H1 (cell line): ENCODE results near the gene SNX27. TPM values are rescaled to one million over a fixed set of nuclear protein-coding genes. Genes with fewer than 3 reads are reported as not detected.

Experiments
- CTCF ChIA-PET: fragments of 300-600 bp; sonication (Branson Sonifier 250); formaldehyde crosslinking; loops from one replicate; lab custom pipeline; 2021; ENCODE audit not compliant: partially characterized antibody; lab: Charles Lee
- POLR2A ChIA-PET: fragments of 300-600 bp; sonication (Branson Sonifier 250); formaldehyde crosslinking; loops from one replicate; lab custom pipeline; 2021; ENCODE audit warnings: inconsistent platforms; ENCODE audit not compliant: partially characterized antibody; lab: Charles Lee
- DNase-seq, 2 experiments: peaks; one replicate each; pipeline versions ENCODE4 v3.0.0 to v3.0.0-alpha.2; 2010 to 2022; ENCODE audit warnings: low spot score in 2 of 2, low read depth in 1 of 2, mixed read lengths in 1 of 2
- FAIRE-seq: peaks from 2 replicates; lab custom pipeline; 2011; peaks lifted over from hg19 to GRCh38; lab: Jason Lieb, UNC
- H2AFZ ChIP-seq: 2 replicates; pipeline ENCODE4 v1.8.1; 2012; ENCODE audit warnings: low read length, inconsistent platforms
- H2AK5ac ChIP-seq: 2 replicates; pipeline ENCODE4 v1.6.1; 2013; ENCODE audit warnings: low read depth, low read length
- H2BK120ac ChIP-seq: replicated peaks from 2 replicates; pipeline ENCODE3; 2013; ENCODE audit warnings: low read depth, low read length, inconsistent platforms
- H2BK12ac ChIP-seq: 2 replicates; pipeline ENCODE4 v1.6.1; 2013; ENCODE audit warnings: low read depth, low read length
- H2BK15ac ChIP-seq: 2 replicates; pipeline ENCODE4 v1.6.1; 2013; ENCODE audit warnings: low read length
- H2BK20ac ChIP-seq: 2 replicates; pipeline ENCODE4 v1.6.1; 2013; ENCODE audit warnings: low read length
- H2BK5ac ChIP-seq: 2 replicates; pipeline ENCODE4 v1.6.1; 2013; ENCODE audit warnings: low read depth, low read length
- H3K14ac ChIP-seq: 2 replicates; pipeline ENCODE4 v1.6.1; 2013; ENCODE audit warnings: inconsistent platforms; ENCODE audit not compliant: insufficient read length
- H3K18ac ChIP-seq: 2 replicates; pipeline ENCODE4 v1.6.1; 2013; ENCODE audit warnings: low read length; ENCODE audit errors: extremely low read depth
- H3K23ac ChIP-seq: 2 replicates; pipeline ENCODE4 v1.6.1; 2013; ENCODE audit warnings: inconsistent platforms; ENCODE audit not compliant: insufficient read length
- H3K23me2 ChIP-seq: 2 replicates; pipeline ENCODE4 v1.6.1; 2013; ENCODE audit warnings: low read depth, low read length
- H3K27ac ChIP-seq: 2 replicates; pipeline ENCODE4 v1.6.1; 2011; ENCODE audit warnings: low read depth, low read length, inconsistent platforms
- H3K27me3 ChIP-seq, 4 experiments: replicated peaks in 1 of 4; 1 replicate in 1 of 4; 2 replicates in 3 of 4; pipeline versions ENCODE4 v1.6.1 to v1.8.1; 2011 to 2013; ENCODE audit warnings: low read length in 3 of 4, mild to moderate bottlenecking in 3 of 4, inconsistent platforms in 2 of 4, mixed read lengths in 2 of 4, moderate library complexity in 1 of 4; ENCODE audit not compliant: control insufficient read depth in 3 of 4, insufficient read depth in 3 of 4; ENCODE audit errors: extremely low read depth in 1 of 4
- H3K36me3 ChIP-seq, 4 experiments: 2 replicates each; pipeline versions ENCODE4 v1.6.1 to v1.8.1; 2011 to 2013; ENCODE audit warnings: mild to moderate bottlenecking in 4 of 4, low read length in 3 of 4, moderate library complexity in 2 of 4, control low read depth in 1 of 4, inconsistent platforms in 1 of 4; ENCODE audit not compliant: insufficient read depth in 4 of 4, control insufficient read depth in 2 of 4
- H3K4ac ChIP-seq: replicated peaks from 2 replicates; pipeline ENCODE3; 2013; ENCODE audit warnings: low read length, low read depth, mixed read lengths, inconsistent platforms; ENCODE audit not compliant: insufficient read length
- H3K4me1 ChIP-seq, 4 experiments: replicated peaks in 1 of 4; 1 replicate in 1 of 4; 2 replicates in 3 of 4; pipeline versions ENCODE4 v1.6.1 to v1.8.1; 2011 to 2013; ENCODE audit warnings: low read length in 3 of 4, inconsistent platforms in 2 of 4, mixed read lengths in 1 of 4; ENCODE audit not compliant: insufficient read depth in 4 of 4, control insufficient read depth in 3 of 4
- H3K4me2 ChIP-seq, 2 experiments: 2 replicates each; pipeline versions ENCODE4 v1.6.1 to v1.8.1; 2011 to 2013; ENCODE audit warnings: low read depth in 2 of 2, low read length in 2 of 2, control low read depth in 1 of 2, inconsistent platforms in 1 of 2, mild to moderate bottlenecking in 1 of 2; ENCODE audit not compliant: insufficient read depth in 1 of 2
- H3K4me3 ChIP-seq, 4 experiments: fragments of 200-600, 300-600 bp in 1 of 4; sonication (generic), shearing (Covaris generic), sonication (Bioruptor Twin) in 1 of 4; 2 replicates each; pipeline versions ENCODE4 v1.5.1 to v1.8.1; 2011 to 2016; ENCODE audit warnings: low read length in 4 of 4, low read depth in 3 of 4, control low read depth in 2 of 4, inconsistent platforms in 2 of 4, mild to moderate bottlenecking in 2 of 4, mixed read lengths in 1 of 4, moderate library complexity in 1 of 4; ENCODE audit not compliant: insufficient read depth in 2 of 4; ENCODE audit errors: extremely low read depth in 1 of 4
- H3K56ac ChIP-seq: replicated peaks from 2 replicates; pipeline ENCODE3; 2013; ENCODE audit warnings: low read depth, mild to moderate bottlenecking, mixed read lengths, low read length, inconsistent platforms; ENCODE audit not compliant: insufficient read length
- H3K79me1 ChIP-seq: 2 replicates; pipeline ENCODE4 v1.6.1; 2013; ENCODE audit warnings: low read depth, low read length, control low read depth
- H3K79me2 ChIP-seq, 2 experiments: 2 replicates each; pipeline versions ENCODE4 v1.6.1 to v1.8.1; 2012 to 2013; ENCODE audit warnings: low read length in 2 of 2, mild to moderate bottlenecking in 2 of 2, inconsistent platforms in 1 of 2; ENCODE audit not compliant: insufficient read depth in 2 of 2, control insufficient read depth in 1 of 2
- H3K9ac ChIP-seq, 4 experiments: replicated peaks in 1 of 4; 1 replicate in 1 of 4; 2 replicates in 3 of 4; pipeline versions ENCODE4 v1.6.1 to v1.8.1; 2011 to 2013; ENCODE audit warnings: low read depth in 3 of 4, low read length in 3 of 4, control low read depth in 2 of 4, mild to moderate bottlenecking in 2 of 4, moderate library complexity in 2 of 4, inconsistent platforms in 1 of 4; ENCODE audit errors: extremely low read depth in 1 of 4
- H3K9me3 ChIP-seq, 2 experiments: 2 replicates each; pipeline versions ENCODE4 v1.6.1 to v1.8.1; 2012 to 2013; ENCODE audit warnings: mild to moderate bottlenecking in 2 of 2, moderate library complexity in 2 of 2, control low read depth in 1 of 2, inconsistent platforms in 1 of 2, low read depth in 1 of 2, low read length in 1 of 2, mixed read lengths in 1 of 2; ENCODE audit not compliant: insufficient read depth in 2 of 2
- H4K20me1 ChIP-seq, 2 experiments: replicated peaks in 1 of 2; 2 replicates each; pipeline versions ENCODE3 to v1.8.1; 2011 to 2013; ENCODE audit warnings: inconsistent platforms in 2 of 2, low read length in 2 of 2, mild to moderate bottlenecking in 1 of 2; ENCODE audit not compliant: insufficient read depth in 2 of 2, control insufficient read depth in 1 of 2
- H4K5ac ChIP-seq: 2 replicates; pipeline ENCODE4 v1.6.1; 2013; ENCODE audit warnings: low read length, low read depth, mixed read lengths, inconsistent platforms; ENCODE audit not compliant: insufficient read length
- H4K8ac ChIP-seq: 2 replicates; pipeline ENCODE4 v1.8.0; 2013; ENCODE audit warnings: mild to moderate bottlenecking, moderate library complexity, low read length, inconsistent platforms; ENCODE audit not compliant: insufficient read depth; ENCODE audit errors: extremely low read depth
- H4K91ac ChIP-seq: replicated peaks from 2 replicates; pipeline ENCODE3; 2013; ENCODE audit warnings: low read length, mixed read lengths, inconsistent platforms; ENCODE audit not compliant: insufficient read length
- BACH1 ChIP-seq: IDR thresholded peaks from 2 replicates; pipeline ENCODE4 v1.6.1; 2012; ENCODE audit warnings: low read length, improper control_type of control experiment
- CBX5 ChIP-seq: fragments of 300-800, 300-1000 bp; sonication (generic); IDR thresholded peaks from 2 replicates; pipeline ENCODE4 v1.7.1; 2016; ENCODE audit warnings: antibody characterized with exemption, low read length, low read depth
- CHD2 ChIP-seq: IDR thresholded peaks from 2 replicates; pipeline ENCODE4 v1.6.1; 2012; ENCODE audit warnings: low read length, improper control_type of control experiment
- CTBP2 ChIP-seq: IDR thresholded peaks from 2 replicates; pipeline ENCODE4 v1.7.0; 2011; ENCODE audit warnings: borderline replicate concordance, mild to moderate bottlenecking, moderate library complexity, mixed read lengths, low read length; ENCODE audit not compliant: insufficient read depth, insufficient read length
- FOSL1 ChIP-seq: IDR thresholded peaks from 2 replicates; pipeline ENCODE4 v1.6.1; 2011; ENCODE audit warnings: mild to moderate bottlenecking, low read depth, low read length, moderate library complexity; ENCODE audit not compliant: insufficient read depth
- JUND ChIP-seq: IDR thresholded peaks from 2 replicates; pipeline ENCODE4 v1.6.1; 2011; ENCODE audit warnings: mild to moderate bottlenecking, improper control_type of control experiment, low read length
- MAX ChIP-seq: IDR thresholded peaks from 2 replicates; pipeline ENCODE4 v1.6.1; 2012; ENCODE audit warnings: inconsistent platforms
- SP2 ChIP-seq: IDR thresholded peaks from 2 replicates; pipeline ENCODE4 v1.6.1; 2012; ENCODE audit warnings: mild to moderate bottlenecking, low read length, inconsistent platforms
- TBP ChIP-seq: IDR thresholded peaks from 2 replicates; pipeline ENCODE4 v1.6.1; 2011; ENCODE audit warnings: low read depth, low read length, improper control_type of control experiment
- YY1 ChIP-seq: IDR thresholded peaks from 2 replicates; pipeline ENCODE4 v1.6.1; 2011; ENCODE audit warnings: low read depth, mild to moderate bottlenecking, low read length
- WGBS, 2 experiments: shearing (Covaris generic) in 1 of 2; methylation state at CpG; one replicate each; pipeline versions ENCODE4 v1.1.6 to v1.1.7; 2013 to 2015; ENCODE audit warnings: low lambda C conversion rate in 2 of 2, mixed read lengths in 2 of 2, inconsistent platforms in 1 of 2, low coverage in 1 of 2, missing lambda C conversion rate in 1 of 2; ENCODE audit not compliant: insufficient replicate concordance in 2 of 2, insufficient coverage in 1 of 2, insufficient read length in 1 of 2; ENCODE audit errors: extremely low coverage in 1 of 2, missing lambda C conversion rate in 1 of 2; 5-methylcytosine and 5-hydroxymethylcytosine counted together
- polyA plus RNA-seq, 7 experiments: library from polyadenylated mRNA; depleted of rRNA in 3 of 7; stranded (reverse) in 5 of 7; unstranded in 2 of 7; fragments of >200 nt in 5 of 7; fragments of 200-250 nt in 2 of 7; gene quantifications; 1 replicate in 5 of 7; 2 replicates in 1 of 7; 4 replicates in 1 of 7; pipeline versions ENCODE4 v1.2.1 to v1.2.3, GENCODE V29; 2011 to 2013; ENCODE audit warnings: missing spikeins in 2 of 7, mixed read lengths in 2 of 7
- total RNA-seq: library from RNA; stranded (reverse); fragmentation: NEBNext Ultra II Directional; extraction: Animal tissue kit (Norgen Biotek cat#: 25700); gene quantifications from 2 replicates; pipeline ENCODE4 v1.2.1, GENCODE V29; 2021

SNX27 gene
- total and polyA plus RNA-seq, 2 of the 8 experiments (the other 6 are each of a cell fraction or from before 2014, with no cell fraction given): 23.4 to 65.4 TPM

- 83% methylated on average over 3 of the region's 3 CpGs; no CpG with 5 or more reads in 1 of the 2 experiments for WGBS, 2 experiments
- no peak overlapping the region for H3K4me2 ChIP-seq
- FAIRE-seq: no peak
- TF ChIP-seq CHD2: no peak
- TF ChIP-seq SP2: no peak
- no peak for TF ChIP-seq BACH1
- TF ChIP-seq CTBP2: no peak
- no peak for TF ChIP-seq YY1
- TF ChIP-seq FOSL1: no peak
- TF ChIP-seq CBX5: no peak
- no peak for TF ChIP-seq MAX
- no peak for TF ChIP-seq JUND
- no peak for TF ChIP-seq TBP
Observed at GRCh38 chr1:151610142-151610541, 1.7 kb upstream of the SNX27 start.

More at GRCh38 chr1:151610142-151610541, 1.7 kb upstream of the SNX27 start:
- POLR2A ChIA-PET: interaction anchor here (0.6 to 1.9 kb wide), 2 partner anchors 16 to 298 kb away, joined by 3 to 4 read pairs; no protein-coding TSS in a partner anchor
- Histone ChIP-seq H3K4me3 (no peak overlapping the region), H3K27me3 (no peaks in the 10 kb centered on the region), H4K5ac (no peak overlapping the region), H3K56ac (no peak overlapping the region), H2BK120ac (no peak overlapping the region), H4K91ac (no peak overlapping the region), H2BK15ac (no peak overlapping the region), H4K20me1 (peaks cover 0 to 1% of the 10 kb centered on the region in 2 experiments), H3K18ac (no peak overlapping the region), H3K4me1 (peaks cover 0 to 7% (median 1%) of the 10 kb centered on the region in 4 experiments; a peak in 1 of 7 replicates), H3K23me2 (peaks cover 13% of the 10 kb centered on the region), H3K79me1 (no peaks in the 10 kb centered on the region), H3K14ac (no peak overlapping the region), H2AK5ac (no peak overlapping the region), H3K9ac (no peak overlapping the region), H3K23ac (no peak overlapping the region), H2AFZ (no peak overlapping the region), H3K9me3 (no peaks in the 10 kb centered on the region), H2BK12ac (no peak overlapping the region), H4K8ac (no peak overlapping the region), H3K27ac (no peak overlapping the region), H3K36me3 (peaks cover 0 to 3% (median 0%) of the 10 kb centered on the region in 4 experiments; a peak in 3 of 8 replicates), H3K4ac (no peak overlapping the region), H2BK20ac (no peak overlapping the region), H3K79me2 (peaks cover 0 to 26% of the 10 kb centered on the region in 2 experiments; a peak in 3 of 4 replicates), H2BK5ac (no peak overlapping the region)
- no peak for DNase-seq
- CTCF ChIA-PET: interaction anchor here (0.8 to 1.7 kb wide), 5 partner anchors 13 to 50 kb away, joined by 3 to 8 read pairs (median 3); no protein-coding TSS in a partner anchor
